Measurements from ENCODE around the gene STK32B. TPM values are rescaled to one million over a fixed set of nuclear protein-coding genes. Genes with fewer than 3 reads are reported as not detected.

The STK32B gene
- total and polyA plus RNA-seq, 9 of the 15 experiments (the other 6 are each of a cell fraction or from before 2014, with no cell fraction given) = 0.03 to 0.20 (median 0.07) TPM; not detected in 2

DNA sequence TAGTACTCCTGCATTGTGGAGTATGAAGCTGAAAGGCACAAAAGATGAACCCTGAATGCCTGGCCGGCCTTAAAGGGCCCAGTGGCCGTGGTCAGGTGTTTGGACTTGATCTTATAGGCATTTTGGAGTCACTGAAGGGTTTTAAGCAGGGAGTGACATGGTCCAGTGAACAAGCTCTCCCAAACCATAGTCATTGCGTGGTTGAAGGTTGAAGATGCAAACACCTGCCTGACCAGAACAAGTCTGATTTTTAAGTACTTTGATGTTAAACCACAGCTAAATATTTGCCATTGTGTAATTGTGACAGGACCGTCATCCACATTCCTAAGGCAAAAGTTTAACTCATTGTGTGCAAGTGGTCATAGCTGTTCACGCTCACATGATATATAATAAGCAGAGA is 3.3 kb downstream of the STK32B start (continued):
- TF ChIP-seq, protein P1, sequence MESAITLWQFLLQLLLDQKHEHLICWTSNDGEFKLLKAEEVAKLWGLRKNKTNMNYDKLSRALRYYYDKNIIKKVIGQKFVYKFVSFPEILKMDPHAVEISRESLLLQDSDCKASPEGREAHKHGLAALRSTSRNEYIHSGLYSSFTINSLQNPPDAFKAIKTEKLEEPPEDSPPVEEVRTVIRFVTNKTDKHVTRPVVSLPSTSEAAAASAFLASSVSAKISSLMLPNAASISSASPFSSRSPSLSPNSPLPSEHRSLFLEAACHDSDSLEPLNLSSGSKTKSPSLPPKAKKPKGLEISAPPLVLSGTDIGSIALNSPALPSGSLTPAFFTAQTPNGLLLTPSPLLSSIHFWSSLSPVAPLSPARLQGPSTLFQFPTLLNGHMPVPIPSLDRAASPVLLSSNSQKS (CRISPR knock-in tag; IDR thresholded peaks at IDR 0.05) = no peak
- no peak for TF ChIP-seq HINFP (tag; conservative IDR thresholded peaks at IDR 0.05; ENCODE audit: low read depth)
- TF ChIP-seq ATF6 (CRISPR knock-in tag; IDR thresholded peaks at IDR 0.05) = no peak
- TF ChIP-seq ZNF79 (CRISPR knock-in tag; IDR thresholded peaks at IDR 0.05; ENCODE audit: low read depth) = no peak

DNA sequence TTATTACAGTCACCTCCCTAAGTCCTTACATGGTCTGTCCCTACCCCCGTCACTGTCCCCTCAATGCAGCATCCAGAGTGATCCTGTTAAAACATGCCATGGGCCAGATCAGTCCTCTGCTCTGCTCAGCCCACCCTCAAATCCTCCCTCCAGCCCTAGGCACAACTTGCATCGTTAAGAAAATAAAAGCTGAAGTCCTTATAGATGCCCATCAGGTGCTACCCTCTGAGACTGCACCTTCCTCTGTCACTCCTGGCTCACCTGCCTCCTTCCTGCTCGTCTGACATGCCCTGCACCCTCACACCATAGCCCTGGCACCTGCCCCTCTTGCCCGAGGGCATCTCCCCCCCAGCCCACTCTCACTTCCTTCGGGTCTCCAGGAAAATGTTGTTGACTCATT is 4.1 kb downstream of the STK32B start:
- H3K4me2 ChIP-seq (ENCODE audit: insufficient read depth, low read length) = no peak overlapping the region
- H3K9ac ChIP-seq (ENCODE audit: insufficient read depth in 1 of 2, low read depth in 2 of 2, low read length in 2 of 2) = no peak overlapping the region
- intact Hi-C loops (cut with micrococcal nuclease) = no loop called here
- ChIA-PET POLR2A (no interaction called here), CTCF (ENCODE audit: low intra/inter-chr PET ratio) (no interaction called here)
- no peak overlapping the region for H3K27ac ChIP-seq (ENCODE audit: extremely low read depth, low read depth, low read length)
- H3K27me3 ChIP-seq (ENCODE audit: control insufficient read depth in 2 of 2, insufficient read depth in 2 of 2, low read length in 2 of 2) = peaks cover 0 to 5% of the 10 kb centered on the region in 2 experiments; a peak in 1 of 5 replicates
- BruUV-seq (replicated peaks) = no TSS peak
- ATAC-seq (no peak), FAIRE-seq (no peak), DNase-seq (ENCODE audit: extremely low read depth in 1 of 4, low spot score in 3 of 4) (no peak)
- H3K4me3 ChIP-seq = no peak overlapping the region
- no peak overlapping the region for H2AFZ ChIP-seq (ENCODE audit: low read depth, low read length)
- WGBS (ENCODE audit: insufficient coverage, low coverage, missing lambda C conversion rate) = 0% methylated on average over 5 of the region's 5 CpGs
- no peaks in the 10 kb centered on the region for H3K9me3 ChIP-seq (replicated peaks; ENCODE audit: control insufficient read depth, insufficient read depth, low read depth, low read length)
- H3K4me1 ChIP-seq (replicated peaks in 1 of 2; ENCODE audit: control insufficient read depth in 2 of 2, insufficient read depth in 2 of 2, low read length in 2 of 2) = peaks cover 7 to 18% of the 10 kb centered on the region in 2 experiments; a peak in 3 of 5 replicates
- in situ Hi-C loops (cut with MboI) = no loop called here
- H3K9me1 ChIP-seq (ENCODE audit: control insufficient read depth, insufficient read depth, low read length) = no peaks in the 10 kb centered on the region
- TF ChIP-seq ZFP30 (CRISPR knock-in tag; IDR thresholded peaks at IDR 0.05; ENCODE audit: borderline replicate concordance) (no peak), TCF7L2 (IDR thresholded peaks at IDR 0.05; ENCODE audit: low read depth, low read length) (no peak), STAG1 (CRISPR knock-in tag; IDR thresholded peaks at IDR 0.05; ENCODE audit: borderline replicate concordance) (no peak)
- H4K20me1 ChIP-seq (replicated peaks; ENCODE audit: control insufficient read depth, insufficient read depth, low read length) = no peaks in the 10 kb centered on the region
- no peaks in the 10 kb centered on the region for H3K79me2 ChIP-seq (ENCODE audit: control insufficient read depth, insufficient read depth, low read length)
- H3K36me3 ChIP-seq (ENCODE audit: control insufficient read depth, insufficient read depth, low read length) = no peaks in the 10 kb centered on the region
